NCI-H2081 treated with DMSO at 0.1 percent for 48 hours (cell line): Measurements from ENCODE around the gene VCAN.
"Not testable (repeated sequence)": the region's sequence is repeated elsewhere in the genome, so short reads cannot be mapped to it uniquely, and the experiment has no call there.

Source experiments
- DNase-seq: peaks from one replicate; lab custom pipeline; 2025; lab: John Stamatoyannopoulos, UW

Gene VCAN

GRCh38 chr5:83471405-83472212 lies at the start of gene VCAN:
TSS of gene VCAN (plus strand) at chr5:83471744. CDS start at chr5:83483519, 11,775 bp downstream.
- no peak for DNase-seq

- no peak for DNase-seq
Observed at GRCh38 chr5:83422284-83422683, 49.3 kb upstream of the VCAN start.

DNA sequence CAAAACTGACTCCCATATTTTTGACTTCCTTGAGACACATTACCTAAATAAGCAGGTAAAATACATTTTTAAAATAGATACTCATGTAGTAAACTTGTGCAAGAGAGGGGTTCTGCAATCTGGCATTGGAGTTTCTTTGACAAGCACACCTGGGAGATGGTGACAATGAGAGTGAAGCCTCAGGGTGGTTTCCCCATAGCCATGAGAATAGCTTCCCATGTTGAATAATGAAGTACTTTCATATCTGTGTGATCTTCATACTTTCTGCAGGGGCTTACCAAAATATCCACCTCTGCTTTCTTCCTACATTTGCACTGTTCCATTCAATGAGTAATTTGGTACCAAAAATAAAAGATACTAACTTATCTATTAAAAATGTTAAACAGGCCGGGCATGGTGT lies 44.7 kb upstream of the VCAN start:
- no peak for DNase-seq

DNA sequence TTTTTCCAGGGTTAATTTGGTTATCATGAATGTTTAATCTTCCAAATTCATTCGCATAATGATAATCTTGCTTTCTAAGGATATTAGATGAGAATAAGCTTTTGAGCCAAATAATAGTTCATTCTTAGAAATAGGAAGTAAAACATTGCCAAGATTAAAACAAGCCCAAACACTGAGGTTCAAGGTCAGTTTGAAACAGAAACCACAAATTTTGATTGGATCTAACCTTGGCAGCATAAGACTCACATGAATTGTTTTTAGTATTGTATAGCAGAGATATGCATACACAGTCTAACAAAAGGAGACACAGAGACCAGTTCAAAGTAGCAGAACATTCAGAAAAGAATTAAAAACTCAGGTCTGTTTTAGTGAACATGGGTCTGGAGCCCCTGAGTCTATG lies 43.4 kb upstream of the VCAN start:
- DNase-seq, result no peak

DNA sequence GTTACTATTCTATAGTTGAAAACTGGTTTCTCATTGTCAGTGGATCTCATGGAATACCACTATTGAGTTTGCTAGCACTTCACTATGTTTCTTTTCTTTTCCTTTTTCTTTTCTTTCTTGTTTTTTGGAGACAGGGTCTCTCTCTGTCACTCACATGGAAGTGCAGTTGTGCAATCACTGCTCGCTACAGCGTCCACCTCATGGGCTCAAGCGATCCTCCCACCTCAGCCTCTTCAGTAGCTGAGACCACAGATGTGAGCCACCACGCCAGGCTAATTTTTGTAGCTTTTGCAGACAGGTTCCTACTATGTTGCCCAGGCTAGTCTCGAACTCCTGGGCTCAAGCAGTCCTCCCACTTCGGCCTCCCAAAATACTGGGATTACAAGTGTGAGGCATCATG lies 42.7 kb upstream of the VCAN start:
- no peak for DNase-seq

DNA sequence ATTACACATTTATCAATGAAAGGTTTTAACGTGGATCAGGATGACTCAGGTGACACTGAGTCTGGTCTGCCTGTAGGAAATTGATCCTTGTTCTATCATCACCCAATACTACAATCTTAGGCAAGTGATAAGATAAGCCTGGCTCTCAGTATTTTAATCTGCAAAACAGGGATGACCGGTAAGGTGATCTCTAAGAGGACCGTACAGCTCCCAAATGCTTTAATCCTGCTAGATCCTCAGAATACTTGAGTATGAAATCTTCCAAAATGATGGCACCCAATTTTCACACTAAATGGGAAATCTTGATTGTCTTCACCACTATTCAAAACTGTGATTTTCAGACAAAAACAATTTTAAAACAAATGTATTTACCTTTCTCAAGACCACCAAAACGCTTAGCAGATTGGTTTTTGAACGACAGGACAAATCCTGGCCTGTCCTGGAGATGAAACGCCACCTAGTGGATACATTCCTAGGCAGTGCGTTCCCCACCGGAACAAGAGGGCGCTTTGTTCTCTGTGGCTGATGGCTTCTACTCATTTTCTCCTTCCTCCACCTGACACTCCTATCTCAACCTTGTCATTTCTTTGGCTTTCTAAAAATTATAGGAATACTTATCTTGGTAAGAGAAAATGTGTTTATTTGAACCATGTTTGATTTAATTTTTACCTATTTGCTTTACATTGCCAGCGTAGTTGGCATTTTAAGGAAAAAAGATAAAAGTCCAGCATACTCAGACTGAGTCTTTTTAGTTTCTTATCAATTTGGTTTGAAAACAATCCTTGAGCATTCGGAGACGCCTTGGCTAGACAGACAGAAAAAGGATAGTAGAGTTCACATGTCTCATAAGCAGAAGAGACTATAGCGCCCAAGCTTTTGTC lies 41.2 kb upstream of the VCAN start:
- DNase-seq, result no peak

- no peak for DNase-seq
Observed at GRCh38 chr5:83433891-83434290, 37.7 kb upstream of the VCAN start.

DNA sequence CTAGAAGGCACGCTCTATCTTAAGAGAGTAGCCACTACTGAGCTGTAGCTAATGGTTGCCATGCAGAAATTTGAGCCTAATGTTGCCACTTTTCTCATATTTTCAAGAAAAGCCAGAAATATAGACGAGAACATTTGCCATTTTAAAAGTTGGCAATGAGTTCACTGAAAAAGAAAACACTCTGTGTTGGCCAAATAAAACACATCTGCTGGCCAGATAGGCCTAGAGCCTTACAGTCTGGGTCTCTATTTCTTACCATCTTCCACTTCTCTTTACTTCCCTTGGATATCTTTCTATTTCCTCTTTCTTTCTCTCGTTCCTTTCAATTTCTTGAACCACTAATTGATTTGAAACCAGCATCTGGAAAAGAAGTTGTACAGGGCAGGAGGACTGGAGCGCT lies 36.6 kb upstream of the VCAN start:
- no peak for DNase-seq

- DNase-seq, result no peak
Observed at GRCh38 chr5:83436276-83436675, 35.3 kb upstream of the VCAN start.

DNA sequence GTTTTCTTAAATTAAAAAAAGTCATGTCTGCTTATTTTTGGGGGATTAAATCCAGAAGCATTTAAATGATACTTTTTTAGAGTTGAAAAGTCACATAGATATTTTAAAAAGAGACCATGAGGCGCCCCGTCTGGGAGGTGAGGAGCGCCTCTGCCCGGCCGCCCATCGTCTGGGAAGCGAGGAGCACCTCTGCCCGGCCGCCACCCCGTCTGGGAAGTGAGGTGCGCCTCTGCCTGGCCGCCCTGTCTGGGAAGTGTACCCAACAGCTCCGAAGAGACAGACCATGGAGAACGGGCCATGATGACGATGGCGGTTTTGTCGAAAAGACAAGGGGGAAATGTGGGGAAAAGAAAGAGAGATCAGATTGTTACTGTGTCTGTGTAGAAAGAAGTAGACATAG lies 33.8 kb upstream of the VCAN start:
- not testable (repeated sequence) for DNase-seq

DNA sequence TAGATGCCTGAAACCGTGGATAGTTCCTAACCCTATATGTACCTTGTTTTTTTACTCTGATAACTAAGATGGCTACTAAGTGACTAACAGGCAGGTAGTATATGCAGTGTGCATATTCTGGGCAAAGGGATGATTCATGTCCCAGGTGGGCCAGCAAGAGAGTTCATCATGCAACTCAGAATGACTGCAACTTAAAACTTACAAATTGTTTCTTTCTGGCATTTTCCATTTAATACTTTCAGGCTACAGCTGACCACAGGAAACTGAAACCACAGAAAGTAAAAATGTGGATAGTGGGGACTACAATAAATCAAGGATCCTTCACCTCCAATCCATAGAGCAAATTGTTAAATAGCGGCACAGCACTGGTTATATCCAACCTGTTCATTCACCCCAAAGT lies 30.7 kb upstream of the VCAN start:
- DNase-seq, result no peak

DNA sequence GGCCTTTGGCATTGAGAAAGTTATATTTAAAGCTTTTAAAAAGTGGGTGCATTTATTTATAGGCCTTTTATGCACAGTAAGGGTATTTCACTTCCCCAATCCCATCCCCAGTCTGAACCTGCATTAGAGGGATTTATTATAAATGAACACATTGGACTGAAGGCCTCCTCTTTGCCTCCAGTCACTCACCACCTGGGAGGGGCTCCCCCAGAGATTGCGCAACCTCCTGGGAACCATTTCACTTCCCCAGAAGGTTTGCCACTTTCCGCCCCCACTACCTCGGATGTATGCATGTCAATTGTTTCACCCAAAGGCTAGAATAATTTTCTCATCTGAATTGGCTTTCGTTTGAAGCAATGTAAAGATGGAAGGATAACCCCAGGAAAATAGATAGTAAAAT lies 29.8 kb upstream of the VCAN start:
- DNase-seq, result no peak

DNA sequence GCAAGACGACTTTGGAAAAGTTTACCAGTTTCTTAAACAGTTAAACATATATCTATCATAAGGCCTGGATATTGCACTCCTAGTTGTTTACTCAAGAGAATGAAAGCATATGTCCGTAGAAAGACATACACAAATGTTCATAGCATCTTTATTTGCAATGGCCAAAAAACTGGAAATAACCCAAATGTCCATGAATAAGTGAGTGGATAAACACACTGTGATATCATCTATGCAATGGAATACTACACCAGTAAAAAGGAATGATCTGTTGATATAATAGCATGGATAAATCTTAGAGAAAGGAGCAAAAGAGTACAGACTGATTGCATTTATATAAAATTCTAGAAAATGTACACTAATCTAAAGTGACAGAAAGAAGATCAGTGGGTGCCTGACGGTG lies 28.0 kb upstream of the VCAN start:
- no peak for DNase-seq

DNA sequence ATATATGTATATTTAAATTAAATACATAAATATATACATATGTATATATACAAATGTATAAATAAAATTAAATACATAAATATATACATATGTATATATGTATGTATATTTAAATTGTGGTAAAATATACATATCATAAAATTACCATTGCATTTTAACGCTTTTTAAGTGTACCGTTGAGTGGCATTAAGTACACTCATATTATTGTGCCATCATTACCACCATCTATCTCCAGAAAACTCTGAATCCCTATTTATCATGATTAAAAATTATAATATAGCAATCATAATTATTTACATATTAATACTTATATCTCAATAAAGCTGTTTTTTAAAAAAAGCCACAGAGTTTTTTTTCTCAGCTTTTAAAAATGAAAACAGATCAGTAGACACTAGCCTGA lies 27.1 kb upstream of the VCAN start:
- DNase-seq, result no peak

GRCh38 chr5:83446253-83446947 lies 25.1 kb upstream of the VCAN start:
- no peak for DNase-seq

GRCh38 chr5:83447533-83447932 lies 24.0 kb upstream of the VCAN start:
- no peak for DNase-seq

GRCh38 chr5:83450183-83450966 lies 21.2 kb upstream of the VCAN start:
- DNase-seq, result no peak

GRCh38 chr5:83450967-83451248 lies 20.6 kb upstream of the VCAN start:
- no peak for DNase-seq

GRCh38 chr5:83451955-83452354 lies 19.6 kb upstream of the VCAN start:
- no peak for DNase-seq

DNA sequence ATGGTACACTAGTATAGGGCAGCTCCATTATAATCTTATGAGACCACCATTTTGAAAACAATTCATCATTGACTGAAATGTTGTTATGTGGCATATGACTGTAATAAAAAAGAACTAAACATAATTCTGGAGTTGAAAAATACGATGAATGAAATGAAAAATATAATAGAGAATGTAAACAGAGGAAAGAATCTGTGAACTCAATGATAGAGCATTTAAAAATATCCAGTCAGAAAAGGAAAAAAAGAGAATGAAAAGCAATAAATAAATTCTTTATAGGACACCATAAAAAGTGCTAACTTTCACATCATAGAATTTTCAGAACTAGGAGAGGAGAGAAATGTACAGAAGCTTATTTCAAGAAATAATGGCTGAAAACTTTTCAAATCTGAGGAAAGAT lies 17.6 kb upstream of the VCAN start:
- DNase-seq, result no peak

DNA sequence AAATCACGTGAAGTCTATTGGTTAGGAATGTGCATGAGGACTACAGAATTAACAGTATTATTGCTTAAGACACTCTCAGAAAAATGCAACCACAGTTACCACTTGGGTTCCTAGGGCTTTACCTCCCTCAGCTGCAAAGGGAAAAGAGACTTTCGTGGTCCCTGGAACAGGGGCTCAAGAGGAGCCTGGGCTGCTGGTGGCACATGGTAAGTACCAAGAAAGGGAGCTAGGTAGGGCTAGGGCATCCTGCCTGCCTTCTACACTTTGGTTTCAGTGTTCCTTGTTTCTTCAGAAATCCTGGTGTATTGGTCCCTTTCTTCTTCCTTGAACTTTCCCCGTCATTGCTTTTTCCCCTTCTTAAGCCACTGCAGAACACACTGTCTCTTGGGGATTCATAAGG lies 7.3 kb upstream of the VCAN start:
- DNase-seq, result no peak

DNA sequence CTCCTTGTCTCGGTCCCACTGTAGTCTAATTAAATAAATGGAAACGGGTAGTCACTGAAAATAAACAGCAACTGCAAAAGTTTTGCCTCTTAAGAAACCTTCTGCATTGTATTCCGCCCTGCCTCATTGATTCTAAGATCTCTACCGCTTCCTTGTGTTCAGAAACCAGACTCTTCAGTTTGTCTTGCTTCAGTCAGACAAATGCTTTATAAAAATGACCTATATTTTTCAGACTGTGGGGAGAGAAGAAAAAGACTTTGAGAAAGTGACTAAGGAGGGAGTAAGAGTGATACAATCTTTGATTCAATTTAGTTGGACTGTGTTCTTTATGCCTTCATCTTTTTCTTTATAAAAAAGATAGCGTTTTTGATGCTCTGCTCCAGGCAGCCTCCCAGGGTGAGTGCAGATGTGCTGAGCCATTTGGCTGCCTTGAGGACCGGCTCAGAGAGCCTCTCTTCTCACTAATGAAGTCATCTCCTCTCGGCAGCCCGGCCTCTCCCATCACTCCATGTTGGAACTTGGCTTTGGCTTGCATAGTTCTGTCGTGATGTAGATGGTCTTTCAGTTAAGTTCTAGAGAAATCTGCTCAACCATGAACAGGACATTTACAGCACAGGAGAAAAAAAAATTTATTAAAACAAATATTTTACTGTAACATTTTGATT lies 4.0 kb upstream of the VCAN start:
- DNase-seq, result no peak
